ENCODE measurements around the gene ZNF516. TPM values are rescaled to one million over a fixed set of nuclear protein-coding genes. Genes with fewer than 3 reads are reported as not detected.

Gene ZNF516
- total RNA-seq, 2 experiments from 2014 or later, result 6.5 to 8.6 TPM

GRCh38 chr18:76405681-76406356 is 89.2 kb downstream of the ZNF516 start:
- Mint-ChIP-seq H3K4me3 (no peak overlapping the region), H3K4me1 (peaks cover 17% of the 10 kb centered on the region), H3K27me3 (no peaks in the 10 kb centered on the region), H3K36me3 (peaks cover 16% of the 10 kb centered on the region), H3K9me3 (peaks cover 5% of the 10 kb centered on the region), H3K27ac (no peak overlapping the region)
- DNase-seq, result peak; percentile 49

GRCh38 chr18:76405280-76405679 is 89.8 kb downstream of the ZNF516 start:
- Mint-ChIP-seq H3K9me3 (peaks cover 5% of the 10 kb centered on the region), H3K27ac (no peak overlapping the region), H3K4me1 (peaks cover 11% of the 10 kb centered on the region), H3K36me3 (peaks cover 10% of the 10 kb centered on the region), H3K4me3 (no peak overlapping the region), H3K27me3 (no peaks in the 10 kb centered on the region)
- no peak for DNase-seq

GRCh38 chr18:76404345-76404831 is 90.7 kb downstream of the ZNF516 start:
- H3K27me3 Mint-ChIP-seq, result no peaks in the 10 kb centered on the region
- H3K27ac Mint-ChIP-seq, result no peak overlapping the region
- DNase-seq, result no peak
- no peaks in the 10 kb centered on the region for H3K9me3 Mint-ChIP-seq
- H3K4me3 Mint-ChIP-seq, result no peak overlapping the region
- peaks cover 1% of the 10 kb centered on the region for H3K36me3 Mint-ChIP-seq
- H3K4me1 Mint-ChIP-seq, result peaks cover 10% of the 10 kb centered on the region

- Mint-ChIP-seq H3K9me3 (no peaks in the 10 kb centered on the region), H3K36me3 (no peaks in the 10 kb centered on the region), H3K4me1 (peaks cover 13% of the 10 kb centered on the region), H3K27me3 (no peaks in the 10 kb centered on the region), H3K27ac (no peak overlapping the region), H3K4me3 (no peak overlapping the region)
- DNase-seq, result no peak
These were observed 92.7 kb downstream of the ZNF516 start for GRCh38 chr18:76402026-76402990.

GRCh38 chr18:76401498-76401897 is 93.5 kb downstream of the ZNF516 start:
- no peaks in the 10 kb centered on the region for H3K27me3 Mint-ChIP-seq
- DNase-seq, result no peak
- no peaks in the 10 kb centered on the region for H3K9me3 Mint-ChIP-seq
- H3K4me3 Mint-ChIP-seq, result no peak overlapping the region
- H3K4me1 Mint-ChIP-seq, result peaks cover 17% of the 10 kb centered on the region
- no peaks in the 10 kb centered on the region for H3K36me3 Mint-ChIP-seq
- no peak overlapping the region for H3K27ac Mint-ChIP-seq

- DNase-seq, result no peak
- peaks cover 14% of the 10 kb centered on the region for H3K4me1 Mint-ChIP-seq
- H3K9me3 Mint-ChIP-seq, result no peaks in the 10 kb centered on the region
- H3K4me3 Mint-ChIP-seq, result no peak overlapping the region
- H3K36me3 Mint-ChIP-seq, result peaks cover 2% of the 10 kb centered on the region
- H3K27me3 Mint-ChIP-seq, result no peaks in the 10 kb centered on the region
- no peak overlapping the region for H3K27ac Mint-ChIP-seq
These were observed 95.2 kb downstream of the ZNF516 start for GRCh38 chr18:76399613-76400391.

- H3K4me3 Mint-ChIP-seq, result no peak overlapping the region
- H3K9me3 Mint-ChIP-seq, result no peaks in the 10 kb centered on the region
- no peak overlapping the region for H3K27ac Mint-ChIP-seq
- H3K36me3 Mint-ChIP-seq, result peaks cover 2% of the 10 kb centered on the region
- peaks cover 14% of the 10 kb centered on the region for H3K4me1 Mint-ChIP-seq
- peak; percentile 73 for DNase-seq
- H3K27me3 Mint-ChIP-seq, result no peaks in the 10 kb centered on the region
These were observed 96.0 kb downstream of the ZNF516 start for GRCh38 chr18:76398896-76399612.

- Mint-ChIP-seq H3K36me3 (peaks cover 2% of the 10 kb centered on the region), H3K27me3 (no peaks in the 10 kb centered on the region), H3K4me1 (peaks cover 14% of the 10 kb centered on the region), H3K27ac (no peak overlapping the region), H3K4me3 (no peak overlapping the region), H3K9me3 (no peaks in the 10 kb centered on the region)
- DNase-seq, result no peak
These were observed 96.7 kb downstream of the ZNF516 start for GRCh38 chr18:76398295-76398694.

GRCh38 chr18:76397631-76398030 is 97.4 kb downstream of the ZNF516 start:
- no peak overlapping the region for H3K4me3 Mint-ChIP-seq
- H3K9me3 Mint-ChIP-seq, result no peaks in the 10 kb centered on the region
- H3K36me3 Mint-ChIP-seq, result peaks cover 2% of the 10 kb centered on the region
- H3K27me3 Mint-ChIP-seq, result no peaks in the 10 kb centered on the region
- no peak overlapping the region for H3K27ac Mint-ChIP-seq
- DNase-seq, result no peak
- H3K4me1 Mint-ChIP-seq, result peaks cover 14% of the 10 kb centered on the region

- Mint-ChIP-seq H3K27me3 (no peaks in the 10 kb centered on the region), H3K36me3 (peaks cover 2% of the 10 kb centered on the region), H3K9me3 (no peaks in the 10 kb centered on the region), H3K4me3 (no peak overlapping the region), H3K4me1 (peaks cover 14% of the 10 kb centered on the region), H3K27ac (no peak overlapping the region)
- DNase-seq, result no peak
These were observed 98.2 kb downstream of the ZNF516 start for GRCh38 chr18:76396792-76397191.

GRCh38 chr18:76395609-76396008 is 99.4 kb downstream of the ZNF516 start:
- H3K27me3 Mint-ChIP-seq, result no peaks in the 10 kb centered on the region
- no peak overlapping the region for H3K4me3 Mint-ChIP-seq
- no peaks in the 10 kb centered on the region for H3K9me3 Mint-ChIP-seq
- peaks cover 2% of the 10 kb centered on the region for H3K36me3 Mint-ChIP-seq
- DNase-seq, result no peak
- H3K27ac Mint-ChIP-seq, result no peak overlapping the region
- peaks cover 17% of the 10 kb centered on the region for H3K4me1 Mint-ChIP-seq

GRCh38 chr18:76394780-76395476 is 100.1 kb downstream of the ZNF516 start:
- peaks cover 21% of the 10 kb centered on the region for H3K4me1 Mint-ChIP-seq
- no peak overlapping the region for H3K4me3 Mint-ChIP-seq
- no peak for DNase-seq
- H3K36me3 Mint-ChIP-seq, result peaks cover 2% of the 10 kb centered on the region
- H3K27ac Mint-ChIP-seq, result no peak overlapping the region
- H3K9me3 Mint-ChIP-seq, result no peaks in the 10 kb centered on the region
- H3K27me3 Mint-ChIP-seq, result no peaks in the 10 kb centered on the region

- no peak overlapping the region for H3K27ac Mint-ChIP-seq
- peaks cover 5% of the 10 kb centered on the region for H3K27me3 Mint-ChIP-seq
- no peaks in the 10 kb centered on the region for H3K9me3 Mint-ChIP-seq
- H3K4me3 Mint-ChIP-seq, result no peak overlapping the region
- peaks cover 20% of the 10 kb centered on the region for H3K4me1 Mint-ChIP-seq
- DNase-seq, result no peak
- peaks cover 9% of the 10 kb centered on the region for H3K36me3 Mint-ChIP-seq
These were observed 102.7 kb downstream of the ZNF516 start for GRCh38 chr18:76392349-76392748.

GRCh38 chr18:76391746-76392145 is 103.3 kb downstream of the ZNF516 start:
- Mint-ChIP-seq H3K9me3 (no peaks in the 10 kb centered on the region), H3K4me1 (peaks cover 23% of the 10 kb centered on the region), H3K36me3 (peaks cover 11% of the 10 kb centered on the region), H3K27ac (no peak overlapping the region), H3K4me3 (no peak overlapping the region), H3K27me3 (peaks cover 5% of the 10 kb centered on the region)
- no peak for DNase-seq

Measured in activated naive CD8-positive, alpha-beta T cell treated with anti-CD3 and anti-CD28 coated beads for 36 hours (primary cell).